Naive B cell (primary cell): ENCODE data around the gene NDUFA3. TPM values are rescaled to one million over a fixed set of nuclear protein-coding genes. Genes with fewer than 3 reads are reported as not detected.

ENCODE experiments used
- ATAC-seq, 2 donors: fragments of 150-1000 bp; cut with Tn5 transposase; 2 replicates each; pipeline ENCODE4 v1.10.0; 2021; ENCODE audit warnings: low read depth in 2 of 2, mild to moderate bottlenecking in 2 of 2, moderate library complexity in 2 of 2
- DNase-seq: peaks from one replicate; pipeline ENCODE4 v3.0.0; 2022
- H3K27ac Mint-ChIP-seq, 6 donors: one replicate each; pipeline ENCODE4 v1.8.0; 2020 to 2022; ENCODE audit warnings: mild to moderate bottlenecking in 6 of 6, mixed read lengths in 6 of 6, moderate library complexity in 5 of 6, inconsistent platforms in 2 of 6
- H3K27me3 Mint-ChIP-seq, 3 donors: one replicate each; pipeline ENCODE4 v1.8.0; 2021 to 2022; ENCODE audit warnings: mixed read lengths in 3 of 3, mild to moderate bottlenecking in 1 of 3
- H3K36me3 Mint-ChIP-seq, 2 donors: one replicate each; pipeline ENCODE4 v1.8.0; 2020 to 2022; ENCODE audit warnings: mixed read lengths in 2 of 2, inconsistent platforms in 1 of 2, mild to moderate bottlenecking in 1 of 2
- H3K4me1 Mint-ChIP-seq, 3 donors: one replicate each; pipeline ENCODE4 v1.8.0; 2020 to 2022; ENCODE audit warnings: mixed read lengths in 3 of 3, inconsistent platforms in 1 of 3, mild to moderate bottlenecking in 1 of 3, moderate library complexity in 1 of 3
- H3K4me3 Mint-ChIP-seq, 8 donors: one replicate each; pipeline ENCODE4 v1.8.0; 2020 to 2022; ENCODE audit warnings: mild to moderate bottlenecking in 8 of 8, mixed read lengths in 8 of 8, moderate library complexity in 8 of 8, inconsistent platforms in 2 of 8
- H3K9me3 Mint-ChIP-seq, 7 donors: one replicate each; pipeline ENCODE4 v1.8.0; 2020 to 2022; ENCODE audit warnings: mixed read lengths in 7 of 7, mild to moderate bottlenecking in 5 of 7, inconsistent platforms in 2 of 7, moderate library complexity in 1 of 7
- polyA plus RNA-seq, 6 donors: library from polyadenylated mRNA; unstranded; fragments of 300-500 nt; fragmentation: Illumina TruSeq; gene quantifications; one replicate each; pipeline ENCODE4 v1.2.3, GENCODE V29; 2021; ENCODE audit warnings: low read depth in 6 of 6

Gene NDUFA3
- polyA plus RNA-seq, 6 donors from 2014 or later = 288 to 486 (median 357) TPM

DNA sequence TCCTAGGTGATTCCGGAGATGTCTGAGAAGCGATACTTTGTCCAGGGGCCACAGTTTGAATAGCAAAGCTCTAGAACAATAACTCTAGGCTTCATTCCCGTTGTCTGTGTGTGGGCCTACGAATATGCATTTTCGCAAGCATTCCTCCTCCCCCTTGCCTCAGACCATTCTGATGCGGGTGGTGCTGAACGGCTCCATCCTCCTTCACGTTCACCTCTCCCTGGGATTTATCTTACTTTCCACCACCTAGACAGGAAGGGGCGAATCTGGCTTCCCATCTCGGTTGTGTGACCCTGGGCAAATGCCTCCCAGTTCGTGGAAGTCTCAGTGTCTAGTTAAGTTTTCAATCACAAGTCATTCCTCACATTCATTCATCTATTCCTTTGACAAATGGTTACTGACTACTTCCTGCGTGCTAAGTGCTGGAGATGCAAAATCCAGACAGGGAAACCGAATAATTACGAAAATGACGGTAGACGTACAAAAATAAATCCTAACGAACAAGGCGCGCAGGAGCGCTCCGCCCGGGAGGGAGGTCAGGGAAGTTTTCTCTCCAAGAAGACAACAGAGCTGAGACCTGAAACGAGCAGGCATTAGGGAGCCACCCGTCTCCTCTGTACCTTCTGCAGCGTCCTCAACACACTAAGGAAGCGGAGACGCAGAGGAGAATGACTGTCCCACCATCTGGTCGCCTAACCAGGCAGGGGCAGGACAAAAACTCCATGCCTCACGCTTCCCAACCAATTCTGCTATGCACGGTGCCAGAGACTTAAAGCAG is 33.6 kb downstream of the NDUFA3 start:
- peak overlapping the region; percentile 83 to 96 (median 90) for H3K4me3 Mint-ChIP-seq
- H3K9me3 Mint-ChIP-seq = no peaks in the 10 kb centered on the region
- no peaks in the 10 kb centered on the region for H3K27me3 Mint-ChIP-seq
- peaks cover 37 to 45% (median 41%) of the 10 kb centered on the region in 3 donors for H3K4me1 Mint-ChIP-seq
- DNase-seq (no peak), ATAC-seq (no peak)
- H3K36me3 Mint-ChIP-seq = peaks cover 0 to 8% of the 10 kb centered on the region in 2 donors
- H3K27ac Mint-ChIP-seq = peak overlapping the region in 5 of 6 donors; percentile 79 to 96 (median 91)

DNA sequence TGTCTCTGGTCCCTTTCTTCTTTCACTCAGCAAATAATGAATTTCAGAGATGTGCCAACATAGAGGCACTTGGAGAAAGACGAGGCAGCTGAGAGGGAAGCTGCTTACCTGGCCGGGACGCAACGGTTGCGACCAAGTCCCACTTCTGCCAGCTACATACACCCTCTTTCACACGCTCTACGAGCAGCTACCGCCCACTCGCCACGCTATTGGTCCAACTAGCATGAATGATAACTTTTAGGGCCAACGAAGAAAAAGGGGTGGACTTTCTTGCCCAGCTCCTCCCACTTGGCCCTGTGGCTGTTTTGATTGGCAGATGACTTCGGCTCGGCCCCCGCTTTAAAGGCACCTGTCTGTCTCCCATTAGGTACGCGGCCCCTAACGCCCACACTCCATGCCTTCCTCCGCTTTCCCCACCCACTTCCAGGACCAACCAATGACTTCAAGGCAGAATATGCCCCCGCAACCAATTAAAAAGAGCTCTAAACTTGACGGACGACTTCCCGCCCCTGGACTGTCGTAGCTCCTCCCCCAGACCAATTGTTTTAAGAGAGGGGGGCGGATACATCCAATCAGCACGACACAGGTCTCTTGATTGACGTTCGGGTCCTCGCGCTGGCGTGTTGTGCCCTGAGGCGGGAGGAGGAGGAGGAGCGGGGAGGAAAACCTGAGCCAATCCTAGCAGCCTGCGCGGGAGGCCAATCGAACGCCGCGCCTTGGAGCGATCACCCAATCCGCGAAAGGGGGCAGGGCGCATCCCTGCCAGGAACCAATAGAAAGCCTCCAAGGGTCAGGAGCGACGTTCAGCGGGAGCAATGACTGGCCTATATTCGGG is 34.4 kb downstream of the NDUFA3 start:
- Mint-ChIP-seq H3K27me3 (no peaks in the 10 kb centered on the region), H3K9me3 (no peaks in the 10 kb centered on the region), H3K36me3 (peaks cover 0 to 8% of the 10 kb centered on the region in 2 donors), H3K4me3 (peak overlapping the region; percentile 83 to 96 (median 90)), H3K4me1 (peaks cover 42 to 50% (median 45%) of the 10 kb centered on the region in 3 donors), H3K27ac (peak overlapping the region; percentile 80 to 96 (median 90))
- ATAC-seq (peak; percentile 75 to 76), DNase-seq (peak; percentile 100)

DNA sequence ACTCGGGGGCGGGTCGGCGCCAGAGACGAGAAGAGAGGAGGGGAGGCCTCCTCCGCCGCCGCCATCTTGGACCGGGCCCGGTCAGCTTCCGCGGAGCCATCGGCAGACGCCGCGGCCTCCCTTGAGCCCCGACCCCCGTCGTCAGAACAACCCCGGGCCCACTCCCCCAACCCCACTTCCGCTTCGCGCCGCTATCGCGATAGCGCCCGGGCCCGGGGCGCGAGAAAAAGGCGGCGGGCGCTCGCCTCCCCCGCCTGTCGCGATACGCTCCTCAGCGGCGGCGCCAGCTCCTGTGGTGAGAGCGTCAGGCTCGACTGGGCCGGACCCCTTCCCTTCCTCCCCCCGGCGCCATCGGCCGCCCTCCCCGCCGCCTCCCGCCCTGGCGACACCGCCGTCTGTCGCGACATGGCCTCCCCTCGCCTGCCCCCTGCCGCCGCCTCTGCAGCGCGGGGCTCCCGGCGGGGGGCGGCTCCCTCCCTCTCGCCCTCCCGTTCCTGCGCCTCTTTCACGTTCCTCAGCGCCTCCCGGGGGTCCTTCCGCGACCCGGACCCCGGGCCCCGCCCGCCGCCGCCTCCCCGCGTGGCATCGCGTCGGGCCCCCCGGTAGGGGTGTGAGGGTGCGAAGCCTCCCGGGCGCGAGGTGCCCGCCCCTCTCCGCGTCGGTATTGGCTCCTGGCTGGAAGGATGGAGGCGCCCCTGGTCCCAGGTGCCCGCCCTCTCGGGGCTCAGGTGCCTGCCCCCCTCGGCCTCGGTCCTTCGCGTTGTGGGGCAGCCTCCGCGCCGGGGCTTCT is 35.2 kb downstream of the NDUFA3 start, which contains the start of gene CNOT3:
Gene CNOT3, plus strand, starts transcription at position 64 of the 790 bp plus-strand sequence. CDS start 5,217 bp downstream, outside the sequence.
- peak; percentile 20 for DNase-seq
- Mint-ChIP-seq H3K36me3 (peaks cover 0 to 8% of the 10 kb centered on the region in 2 donors), H3K4me1 (peaks cover 46 to 51% (median 49%) of the 10 kb centered on the region in 3 donors), H3K27me3 (no peaks in the 10 kb centered on the region), H3K9me3 (no peaks in the 10 kb centered on the region), H3K4me3 (peak within 1 kb of the TSS; percentile 83 to 96 (median 90)), H3K27ac (peak within 1 kb of the TSS; percentile 80 to 99 (median 95))
- no peak for ATAC-seq

DNA sequence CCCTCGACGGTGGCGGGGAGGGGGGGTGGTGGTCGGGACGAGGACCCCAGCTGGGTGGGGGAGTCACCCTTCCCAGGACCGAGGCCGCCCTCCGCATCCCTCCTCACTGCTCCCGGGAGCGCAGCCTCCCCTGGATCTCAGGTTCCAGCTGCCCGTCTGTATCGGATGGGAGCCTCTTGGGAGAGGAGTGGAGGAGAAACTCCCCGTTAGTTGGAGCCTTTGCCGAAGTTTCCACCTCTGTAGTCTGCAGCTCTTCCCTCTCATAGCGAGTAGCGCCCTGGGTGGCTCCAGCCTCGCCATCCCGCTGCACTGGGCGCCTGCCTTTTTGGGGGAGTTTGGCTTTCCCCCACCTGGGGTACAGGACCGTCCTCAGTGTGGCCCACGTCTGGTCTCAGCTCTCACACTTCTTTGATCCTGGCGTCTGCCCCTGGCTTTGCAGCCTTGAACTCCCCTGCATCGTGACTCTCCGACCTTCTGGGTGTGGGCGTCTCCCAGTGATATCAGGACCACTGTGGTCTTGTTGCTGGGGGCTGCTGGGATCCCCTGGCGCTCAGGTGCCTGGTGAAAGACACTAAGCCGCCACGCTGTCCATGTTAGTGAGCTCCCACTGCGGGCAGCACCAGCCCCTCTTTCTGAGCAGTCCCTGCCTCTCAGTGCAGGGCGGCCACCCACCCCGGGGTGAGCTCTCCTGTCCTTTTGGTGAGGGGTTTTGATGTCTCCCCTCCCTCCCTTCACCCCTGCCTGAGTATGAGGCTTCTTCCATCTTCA is 36.0 kb downstream of the NDUFA3 start:
- peak overlapping the region; percentile 70 to 99 (median 94) for H3K27ac Mint-ChIP-seq
- no peaks in the 10 kb centered on the region for H3K27me3 Mint-ChIP-seq
- H3K9me3 Mint-ChIP-seq = no peaks in the 10 kb centered on the region
- H3K36me3 Mint-ChIP-seq = peaks cover 0 to 16% of the 10 kb centered on the region in 2 donors
- peak overlapping the region; percentile 83 to 95 (median 89) for H3K4me3 Mint-ChIP-seq
- DNase-seq (no peak), ATAC-seq (no peak)
- peaks cover 46 to 56% (median 51%) of the 10 kb centered on the region in 3 donors for H3K4me1 Mint-ChIP-seq

DNA sequence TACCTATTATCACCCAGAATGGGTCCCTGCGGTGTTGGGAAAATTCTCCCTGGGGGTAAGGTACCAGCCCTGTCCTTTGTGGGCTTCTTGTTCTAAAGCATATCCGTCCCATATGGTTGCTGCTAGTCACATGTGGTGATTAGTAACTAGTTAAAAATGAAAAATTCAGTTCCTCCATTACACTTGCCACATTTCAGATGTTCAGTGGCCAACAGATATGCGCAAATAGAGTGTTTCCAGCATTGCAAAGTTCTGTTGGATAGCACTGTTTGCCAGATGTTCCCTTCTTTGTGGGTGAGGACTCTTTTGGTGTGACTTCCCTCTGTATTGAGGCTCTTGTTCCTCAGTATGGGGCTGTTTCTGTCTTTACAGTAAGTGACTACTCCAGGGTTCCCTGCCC is 38.7 kb downstream of the NDUFA3 start:
- Mint-ChIP-seq H3K4me1 (peaks cover 35 to 58% (median 49%) of the 10 kb centered on the region in 3 donors), H3K9me3 (no peaks in the 10 kb centered on the region), H3K27me3 (no peaks in the 10 kb centered on the region), H3K4me3 (peak overlapping the region in 2 of 8 donors; percentile 84 to 88), H3K36me3 (peaks cover 6 to 33% of the 10 kb centered on the region in 2 donors), H3K27ac (peak overlapping the region in 1 of 6 donors; percentile 6)
- ATAC-seq (no peak), DNase-seq (no peak)

DNA sequence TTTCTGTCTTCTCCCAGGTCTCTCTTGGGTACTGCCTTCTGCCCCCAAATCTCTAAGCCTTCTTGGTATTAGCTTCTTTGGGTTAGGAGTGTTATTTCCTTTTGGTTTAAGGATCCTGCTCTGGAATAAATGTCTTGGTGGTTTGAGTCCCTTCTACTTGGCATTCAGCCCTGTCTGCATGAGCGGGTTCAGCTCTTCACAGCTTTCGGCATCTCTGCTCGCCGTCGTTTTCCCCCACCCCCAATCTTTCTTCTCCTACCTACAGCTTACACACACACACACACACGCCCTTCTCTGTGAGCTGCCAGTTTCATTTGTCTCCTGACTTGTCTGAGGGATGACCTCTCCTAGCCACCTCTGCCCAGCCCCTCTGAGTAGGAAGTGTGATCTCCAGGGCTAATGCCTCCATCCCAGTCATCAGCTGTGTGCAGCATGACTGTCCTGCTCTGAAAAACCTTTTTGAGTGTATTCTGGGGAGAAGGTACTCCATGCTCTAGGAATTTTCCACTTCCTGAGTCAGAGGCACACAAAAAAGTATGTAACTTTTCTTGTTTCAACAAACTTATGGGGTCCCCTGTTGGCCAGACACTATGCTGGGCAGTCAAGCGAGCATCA is 39.6 kb downstream of the NDUFA3 start:
- Mint-ChIP-seq H3K27ac (peak overlapping the region in 4 of 6 donors; percentile 6 to 57 (median 20)), H3K36me3 (peaks cover 6 to 42% of the 10 kb centered on the region in 2 donors), H3K27me3 (no peaks in the 10 kb centered on the region), H3K4me3 (peak overlapping the region in 3 of 8 donors; percentile 62 to 88 (median 84)), H3K4me1 (peaks cover 30 to 53% (median 43%) of the 10 kb centered on the region in 3 donors), H3K9me3 (no peaks in the 10 kb centered on the region)
- ATAC-seq (no peak), DNase-seq (no peak)

DNA sequence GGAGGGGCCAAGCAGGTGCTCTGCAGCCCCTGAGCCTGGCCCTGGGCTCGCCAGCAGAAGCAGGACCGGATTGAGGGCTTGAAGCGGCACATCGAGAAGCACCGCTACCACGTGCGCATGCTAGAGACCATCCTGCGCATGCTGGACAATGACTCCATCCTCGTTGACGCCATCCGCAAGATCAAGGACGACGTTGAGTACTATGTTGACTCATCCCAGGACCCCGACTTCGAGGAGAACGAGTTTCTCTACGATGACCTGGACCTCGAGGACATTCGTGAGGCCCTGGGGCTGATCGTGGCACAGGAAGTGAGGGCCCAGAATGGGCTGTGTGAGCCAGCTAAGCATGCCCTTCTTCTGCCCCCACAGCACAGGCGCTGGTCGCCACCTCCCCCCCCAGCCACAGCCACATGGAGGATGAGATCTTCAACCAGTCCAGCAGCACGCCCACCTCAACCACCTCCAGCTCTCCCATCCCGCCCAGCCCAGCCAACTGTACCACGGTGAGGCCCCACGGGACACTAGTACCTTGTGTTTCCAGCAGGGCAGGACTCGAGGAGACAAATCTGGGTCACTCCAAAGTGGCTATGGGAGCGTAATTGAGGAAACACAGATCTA is 43.0 kb downstream of the NDUFA3 start:
- Mint-ChIP-seq H3K4me1 (peaks cover 10 to 43% (median 29%) of the 10 kb centered on the region in 3 donors), H3K27ac (peak overlapping the region in 1 of 6 donors; percentile 86), H3K27me3 (no peaks in the 10 kb centered on the region), H3K9me3 (no peaks in the 10 kb centered on the region), H3K4me3 (no peak overlapping the region), H3K36me3 (peaks cover 6 to 51% of the 10 kb centered on the region in 2 donors)
- no peak for DNase-seq
- no peak for ATAC-seq

DNA sequence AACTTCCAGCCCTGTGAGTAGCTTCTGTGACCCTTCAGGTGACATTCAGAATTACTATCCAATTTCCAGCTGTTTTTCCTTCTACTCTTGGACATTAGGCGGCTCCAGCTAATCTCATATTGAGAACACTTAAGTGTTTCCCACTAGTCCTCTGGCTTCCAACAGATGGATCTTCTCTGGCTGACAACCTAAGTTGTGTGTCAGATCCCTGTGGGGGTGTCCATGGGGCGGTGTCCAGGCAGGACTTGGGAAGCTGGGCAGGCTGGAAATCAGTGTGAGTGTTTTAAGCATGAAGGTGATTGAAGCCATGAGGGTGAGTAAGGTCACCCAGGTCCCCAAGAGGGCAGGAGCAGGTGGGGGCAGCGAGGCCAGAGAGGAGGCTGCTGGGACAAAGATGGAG is 45.0 kb downstream of the NDUFA3 start:
- Mint-ChIP-seq H3K27me3 (no peaks in the 10 kb centered on the region), H3K4me3 (no peak overlapping the region), H3K4me1 (peaks cover 2 to 29% (median 18%) of the 10 kb centered on the region in 3 donors), H3K36me3 (peaks cover 6 to 51% of the 10 kb centered on the region in 2 donors), H3K27ac (no peak overlapping the region), H3K9me3 (no peaks in the 10 kb centered on the region)
- ATAC-seq = no peak
- no peak for DNase-seq

DNA sequence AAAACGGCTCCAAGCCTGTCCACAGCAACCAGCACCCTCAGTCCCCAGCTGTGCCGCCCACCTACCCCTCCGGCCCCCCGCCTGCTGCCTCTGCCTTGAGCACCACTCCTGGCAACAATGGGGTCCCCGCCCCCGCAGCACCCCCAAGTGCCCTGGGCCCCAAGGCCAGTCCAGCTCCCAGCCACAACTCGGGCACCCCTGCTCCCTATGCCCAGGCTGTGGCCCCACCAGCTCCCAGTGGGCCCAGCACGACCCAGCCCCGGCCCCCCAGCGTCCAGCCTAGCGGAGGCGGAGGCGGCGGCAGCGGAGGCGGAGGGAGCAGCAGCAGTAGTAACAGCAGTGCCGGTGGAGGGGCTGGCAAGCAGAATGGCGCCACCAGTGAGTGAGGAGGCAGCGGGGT is 45.5 kb downstream of the NDUFA3 start:
- H3K4me1 Mint-ChIP-seq = peaks cover 2 to 26% (median 18%) of the 10 kb centered on the region in 3 donors
- ATAC-seq (no peak), DNase-seq (no peak)
- H3K4me3 Mint-ChIP-seq = no peak overlapping the region
- peaks cover 6 to 51% of the 10 kb centered on the region in 2 donors for H3K36me3 Mint-ChIP-seq
- no peak overlapping the region for H3K27ac Mint-ChIP-seq
- no peaks in the 10 kb centered on the region for H3K27me3 Mint-ChIP-seq
- H3K9me3 Mint-ChIP-seq = no peaks in the 10 kb centered on the region

DNA sequence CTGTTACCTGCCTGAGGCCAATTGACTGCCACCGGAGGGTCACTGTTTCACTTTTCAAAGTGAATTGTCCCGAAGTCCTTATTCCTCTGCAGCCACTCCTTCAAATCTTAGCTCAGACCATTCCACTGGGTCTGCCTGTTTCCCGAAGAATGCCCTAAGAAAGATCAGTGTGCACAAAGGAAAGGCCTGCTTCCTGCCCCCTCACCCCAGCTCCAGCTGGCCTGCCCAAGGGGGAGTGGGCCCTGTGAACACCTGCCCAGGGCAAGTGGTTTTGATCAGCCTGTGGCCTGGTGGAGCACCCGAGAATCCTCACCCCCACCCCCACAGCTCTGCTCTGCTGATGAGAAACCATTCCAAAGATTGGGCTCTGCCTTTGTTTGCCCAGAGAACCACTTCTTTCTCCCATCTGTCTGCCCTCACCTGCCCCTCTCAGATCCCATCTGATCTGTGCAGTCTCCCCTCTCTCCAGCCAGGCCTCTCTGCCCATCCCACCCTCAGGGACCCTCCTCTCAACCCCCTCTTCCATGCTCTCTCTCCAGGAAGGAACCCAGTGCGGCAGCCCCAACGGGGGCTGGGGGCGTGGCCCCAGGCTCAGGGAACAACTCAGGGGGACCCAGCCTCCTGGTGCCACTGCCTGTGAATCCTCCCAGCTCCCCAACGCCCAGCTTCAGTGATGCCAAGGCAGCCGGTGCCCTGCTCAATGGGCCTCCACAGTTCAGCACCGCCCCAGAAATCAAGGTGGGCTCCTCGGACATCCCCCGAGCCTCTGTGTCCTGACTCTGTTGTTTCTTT is 46.6 kb downstream of the NDUFA3 start:
- ATAC-seq = no peak
- Mint-ChIP-seq H3K27ac (peak overlapping the region in 2 of 6 donors; percentile 78 to 87), H3K9me3 (no peaks in the 10 kb centered on the region), H3K27me3 (no peaks in the 10 kb centered on the region), H3K36me3 (peaks cover 6 to 48% of the 10 kb centered on the region in 2 donors), H3K4me1 (peaks cover 2 to 20% (median 19%) of the 10 kb centered on the region in 3 donors), H3K4me3 (no peak overlapping the region)
- DNase-seq = no peak
